GM21367 (cell line): ENCODE measurements around the gene VPS8.

Experiments used
- ATAC-seq: cut with Tn5 transposase; IDR thresholded peaks from one replicate; pipeline ENCODE4 v1.9.1; 2021; ENCODE audit not compliant: unreplicated experiment

The VPS8 gene

GRCh38 chr3:184780981-184781515 lies 30.9 kb upstream of the VPS8 start:
- no peak for ATAC-seq

GRCh38 chr3:184781801-184782200 lies 30.2 kb upstream of the VPS8 start:
- ATAC-seq: no peak

GRCh38 chr3:184783319-184783718 lies 28.6 kb upstream of the VPS8 start:
- ATAC-seq: no peak

- ATAC-seq: no peak
These were observed 27.1 kb upstream of the VPS8 start for GRCh38 chr3:184784731-184785500.

GRCh38 chr3:184785890-184786279 lies 26.1 kb upstream of the VPS8 start:
- no peak for ATAC-seq

GRCh38 chr3:184786280-184786941 lies 25.6 kb upstream of the VPS8 start:
- ATAC-seq: no peak

- no peak for ATAC-seq
These were observed 23.2 kb upstream of the VPS8 start for GRCh38 chr3:184788751-184789150.

GRCh38 chr3:184789314-184789998 lies 22.5 kb upstream of the VPS8 start:
- ATAC-seq: no peak

- ATAC-seq: no peak
These were observed 20.8 kb upstream of the VPS8 start for GRCh38 chr3:184791171-184791570.

GRCh38 chr3:184795522-184796190 lies 16.3 kb upstream of the VPS8 start:
- ATAC-seq: no peak

GRCh38 chr3:184796551-184796950 lies 15.4 kb upstream of the VPS8 start:
- ATAC-seq: no peak

GRCh38 chr3:184796954-184797353 lies 15.0 kb upstream of the VPS8 start:
- no peak for ATAC-seq

- no peak for ATAC-seq
These were observed 13.8 kb upstream of the VPS8 start for GRCh38 chr3:184798120-184798519.

GRCh38 chr3:184800349-184800930 lies 11.5 kb upstream of the VPS8 start:
- ATAC-seq: no peak

- ATAC-seq: no peak
These were observed 10.7 kb upstream of the VPS8 start for GRCh38 chr3:184801241-184801785.

GRCh38 chr3:184802150-184802549 lies 9.8 kb upstream of the VPS8 start:
- ATAC-seq: no peak

- no peak for ATAC-seq
These were observed 7.2 kb upstream of the VPS8 start for GRCh38 chr3:184804801-184805200.

- ATAC-seq: no peak
These were observed 6.5 kb upstream of the VPS8 start for GRCh38 chr3:184805351-184806038.

GRCh38 chr3:184806567-184807271 lies 5.2 kb upstream of the VPS8 start:
- ATAC-seq: no peak
